Ovary (tissue), 3 donors: ENCODE data around the gene PRIMPOL.
"Not testable (repeated sequence)": the region's sequence is repeated elsewhere in the genome, so short reads cannot be mapped to it uniquely, and the experiment has no call there.

Experiments
- CTCF ChIP-seq, 3 donors: fragments of 450-650 bp in 2 of 3; fragments of 200-600 bp in 1 of 3; IDR thresholded peaks; one replicate each; pipeline versions ENCODE4 v1.5.1 to v1.8.0; 2016 to 2022; ENCODE audit warnings: antibody characterized with exemption in 3 of 3, mild to moderate bottlenecking in 1 of 3
- POLR2A ChIP-seq: fragments of 450-650 bp; IDR thresholded peaks from one replicate; pipeline ENCODE4 v1.6.1; 2017; ENCODE audit warnings: antibody characterized with exemption, mild to moderate bottlenecking, moderate library complexity
- donor health status: DM: no; HTN: no; CAD: no.

- TF ChIP-seq POLR2A; CTCF (IDR thresholded peaks at IDR 0.05): not testable (repeated sequence)
Measured at GRCh38 chr4:184741651-184742050, 92.1 kb downstream of the PRIMPOL start.
